Stimulated activated effector memory CD8-positive, alpha-beta T cell treated with anti-CD3 and anti-CD28 coated beads, Interleukin-12 subunit alpha, Interleukin-12 subunit beta, amount 100 ng/mL, for 72 hours (primary cell): ENCODE measurements around the gene WDR33.
"Not testable (repeated sequence)": the region's sequence is repeated elsewhere in the genome, so short reads cannot be mapped to it uniquely, and the experiment has no call there.

ENCODE experiments used
- ATAC-seq: fragments of 150-1000 bp; cut with Tn5 transposase; 2 replicates; pipeline ENCODE4 v1.10.0; 2021
- DNase-seq, 2 donors: peaks; one replicate each; pipeline ENCODE4 v3.0.0; 2021 to 2022; ENCODE audit warnings: low spot score in 2 of 2
- H3K27ac Mint-ChIP-seq: one replicate; pipeline ENCODE4 v1.8.0; 2022; ENCODE audit warnings: mild to moderate bottlenecking, mixed read lengths
- H3K36me3 Mint-ChIP-seq: one replicate; pipeline ENCODE4 v1.8.0; 2022; ENCODE audit warnings: mild to moderate bottlenecking, mixed read lengths
- H3K4me1 Mint-ChIP-seq: one replicate; pipeline ENCODE4 v1.8.0; 2022; ENCODE audit warnings: mixed read lengths
- H3K4me3 Mint-ChIP-seq: one replicate; pipeline ENCODE4 v1.8.0; 2022; ENCODE audit warnings: mild to moderate bottlenecking, mixed read lengths
- H3K9me3 Mint-ChIP-seq: one replicate; pipeline ENCODE4 v1.8.0; 2022; ENCODE audit warnings: mixed read lengths

The WDR33 gene

GRCh38 chr2:127790694-127791529, 20.1 kb downstream of the WDR33 start:
- ATAC-seq (peak; percentile 50), DNase-seq (no peak)
- H3K4me1 Mint-ChIP-seq, result peaks cover 27% of the 10 kb centered on the region
- no peak overlapping the region for H3K4me3 Mint-ChIP-seq
- H3K36me3 Mint-ChIP-seq, result peaks cover 33% of the 10 kb centered on the region
- H3K27ac Mint-ChIP-seq, result no peak overlapping the region
- no peaks in the 10 kb centered on the region for H3K9me3 Mint-ChIP-seq

- H3K27ac Mint-ChIP-seq, result no peak overlapping the region
Measured at GRCh38 chr2:127786048-127786809, 24.7 kb downstream of the WDR33 start.

GRCh38 chr2:127784965-127785518, 25.9 kb downstream of the WDR33 start:
- no peak overlapping the region for H3K27ac Mint-ChIP-seq
- H3K36me3 Mint-ChIP-seq, result peaks cover 43% of the 10 kb centered on the region
- H3K9me3 Mint-ChIP-seq, result no peaks in the 10 kb centered on the region
- no peak overlapping the region for H3K4me3 Mint-ChIP-seq
- H3K4me1 Mint-ChIP-seq, result peaks cover 11% of the 10 kb centered on the region
- DNase-seq (no peak), ATAC-seq (no peak)

More at GRCh38 chr2:127786048-127786809, 24.7 kb downstream of the WDR33 start:
- DNase-seq, result no peak
- ATAC-seq, result no peak
- Mint-ChIP-seq H3K4me1 (peaks cover 18% of the 10 kb centered on the region), H3K4me3 (no peak overlapping the region), H3K9me3 (no peaks in the 10 kb centered on the region), H3K36me3 (peaks cover 42% of the 10 kb centered on the region)

GRCh38 chr2:127783101-127783500, 27.9 kb downstream of the WDR33 start:
- H3K36me3 Mint-ChIP-seq, result peaks cover 39% of the 10 kb centered on the region
- H3K4me3 Mint-ChIP-seq, result no peak overlapping the region
- DNase-seq, result no peak
- H3K27ac Mint-ChIP-seq, result no peak overlapping the region
- H3K9me3 Mint-ChIP-seq, result no peaks in the 10 kb centered on the region
- peaks cover 20% of the 10 kb centered on the region for H3K4me1 Mint-ChIP-seq
- ATAC-seq, result no peak

GRCh38 chr2:127778850-127779249, 32.1 kb downstream of the WDR33 start:
- H3K27ac Mint-ChIP-seq, result peak overlapping the region; percentile 74
- peaks cover 34% of the 10 kb centered on the region for H3K4me1 Mint-ChIP-seq
- H3K4me3 Mint-ChIP-seq, result no peak overlapping the region

GRCh38 chr2:127778447-127778846, 32.5 kb downstream of the WDR33 start:
- peaks cover 34% of the 10 kb centered on the region for H3K4me1 Mint-ChIP-seq
- H3K36me3 Mint-ChIP-seq, result peaks cover 15% of the 10 kb centered on the region
- no peak overlapping the region for H3K4me3 Mint-ChIP-seq
- H3K27ac Mint-ChIP-seq, result peak overlapping the region; percentile 74
- ATAC-seq (no peak), DNase-seq (no peak)
- no peaks in the 10 kb centered on the region for H3K9me3 Mint-ChIP-seq

More at GRCh38 chr2:127778850-127779249, 32.1 kb downstream of the WDR33 start:
- Mint-ChIP-seq H3K36me3 (peaks cover 15% of the 10 kb centered on the region), H3K9me3 (no peaks in the 10 kb centered on the region)
- no peak for ATAC-seq
- no peak for DNase-seq

- Mint-ChIP-seq H3K36me3 (peaks cover 13% of the 10 kb centered on the region), H3K9me3 (no peaks in the 10 kb centered on the region), H3K4me1 (peaks cover 34% of the 10 kb centered on the region), H3K27ac (peak overlapping the region; percentile 36), H3K4me3 (no peak overlapping the region)
- DNase-seq, result no peak
- no peak for ATAC-seq
Measured at GRCh38 chr2:127776122-127776780, 34.7 kb downstream of the WDR33 start.

- no peak for ATAC-seq
- Mint-ChIP-seq H3K9me3 (no peaks in the 10 kb centered on the region), H3K4me3 (no peak overlapping the region), H3K27ac (no peak overlapping the region), H3K36me3 (peaks cover 51% of the 10 kb centered on the region), H3K4me1 (peaks cover 23% of the 10 kb centered on the region)
- no peak for DNase-seq
Measured at GRCh38 chr2:127771756-127772155, 39.2 kb downstream of the WDR33 start.

- Mint-ChIP-seq H3K27ac (no peak overlapping the region), H3K4me3 (no peak overlapping the region), H3K36me3 (peaks cover 57% of the 10 kb centered on the region), H3K9me3 (no peaks in the 10 kb centered on the region), H3K4me1 (peaks cover 17% of the 10 kb centered on the region)
- no peak for DNase-seq
- ATAC-seq, result no peak
Measured at GRCh38 chr2:127770973-127771735, 39.8 kb downstream of the WDR33 start.

- H3K9me3 Mint-ChIP-seq, H3K27ac Mint-ChIP-seq, H3K4me3 Mint-ChIP-seq, DNase-seq, ATAC-seq: not testable (repeated sequence)
- H3K36me3 Mint-ChIP-seq, result peaks cover 63% of the 10 kb centered on the region
- peaks cover 11% of the 10 kb centered on the region for H3K4me1 Mint-ChIP-seq
Measured at GRCh38 chr2:127770534-127770933, 40.4 kb downstream of the WDR33 start.

GRCh38 chr2:127769587-127769986, 41.4 kb downstream of the WDR33 start:
- ATAC-seq (no peak), DNase-seq (no peak)
- peaks cover 72% of the 10 kb centered on the region for H3K36me3 Mint-ChIP-seq
- H3K9me3 Mint-ChIP-seq, result no peaks in the 10 kb centered on the region
- H3K4me1 Mint-ChIP-seq, result peaks cover 8% of the 10 kb centered on the region
- no peak overlapping the region for H3K4me3 Mint-ChIP-seq
- H3K27ac Mint-ChIP-seq, result peak overlapping the region; percentile 11

GRCh38 chr2:127768775-127769479, 42.0 kb downstream of the WDR33 start:
- H3K36me3 Mint-ChIP-seq, result peaks cover 79% of the 10 kb centered on the region
- H3K4me3 Mint-ChIP-seq, result no peak overlapping the region
- H3K9me3 Mint-ChIP-seq, result no peaks in the 10 kb centered on the region
- ATAC-seq, result no peak
- peaks cover 8% of the 10 kb centered on the region for H3K4me1 Mint-ChIP-seq
- H3K27ac Mint-ChIP-seq, result peak overlapping the region; percentile 11
- DNase-seq, result no peak

GRCh38 chr2:127763776-127764175, 47.2 kb downstream of the WDR33 start:
- no peak for DNase-seq
- ATAC-seq, result no peak
- H3K27ac Mint-ChIP-seq, result no peak overlapping the region
- H3K36me3 Mint-ChIP-seq, result peaks cover 98% of the 10 kb centered on the region
- no peaks in the 10 kb centered on the region for H3K9me3 Mint-ChIP-seq
- no peak overlapping the region for H3K4me3 Mint-ChIP-seq
- no peaks in the 10 kb centered on the region for H3K4me1 Mint-ChIP-seq

- peak overlapping the region; percentile 23 for H3K27ac Mint-ChIP-seq
Measured at GRCh38 chr2:127762846-127763245, 48.1 kb downstream of the WDR33 start.

More at GRCh38 chr2:127762846-127763245, 48.1 kb downstream of the WDR33 start:
- Mint-ChIP-seq H3K4me3 (no peak overlapping the region), H3K4me1 (no peaks in the 10 kb centered on the region), H3K36me3 (peaks cover 99% of the 10 kb centered on the region), H3K9me3 (no peaks in the 10 kb centered on the region)
- ATAC-seq (no peak), DNase-seq (no peak)
